HuH-7 (cell line): ENCODE data around the gene NXPE2.

Source experiments
- DNase-seq: peaks from one replicate; pipeline ENCODE4 v3.0.0; 2011; ENCODE audit warnings: low spot score

The NXPE2 gene

GRCh38 chr11:114745150-114745671 lies 66.9 kb downstream of the NXPE2 start:
- no peak for DNase-seq

- DNase-seq: no peak
These were observed 67.7 kb downstream of the NXPE2 start for GRCh38 chr11:114746013-114746412.
